Upper lobe of left lung (tissue), 6 donors: ENCODE data around the gene SPINT3. TPM values are rescaled to one million over a fixed set of nuclear protein-coding genes. Genes with fewer than 3 reads are reported as not detected.

Experiments
- ATAC-seq, 2 donors: fragments of 200-7000 bp; cut with Tn5 transposase; one replicate each; pipeline ENCODE4 v1.9.1; 2022; ENCODE audit warnings: mild to moderate bottlenecking in 2 of 2, moderate library complexity in 2 of 2; ENCODE audit not compliant: low FRiP score in 2 of 2
- DNase-seq, 2 donors: peaks; one replicate each; pipeline ENCODE4 v3.0.0-alpha.2; 2019 to 2020
- H3K27ac ChIP-seq, 4 donors: fragments of 200-600 bp; sonication (generic); one replicate each; pipeline ENCODE4 v1.5.1; 2016 to 2019
- H3K27me3 ChIP-seq, 4 donors: fragments of 200-600 bp; sonication (generic); one replicate each; pipeline ENCODE4 v1.5.1; 2017 to 2019
- H3K36me3 ChIP-seq, 4 donors: fragments of 200-600 bp; sonication (generic); one replicate each; pipeline ENCODE4 v1.5.1; 2016 to 2019
- H3K4me1 ChIP-seq, 4 donors: fragments of 200-600 bp; sonication (generic); one replicate each; pipeline ENCODE4 v1.5.1; 2018 to 2019
- H3K4me3 ChIP-seq, 4 donors: fragments of 200-600 bp; sonication (generic); one replicate each; pipeline ENCODE4 v1.5.1; 2017 to 2019; ENCODE audit warnings: mild to moderate bottlenecking in 2 of 4, moderate library complexity in 1 of 4
- H3K9me3 ChIP-seq, 4 donors: fragments of 200-600 bp; sonication (generic); one replicate each; pipeline ENCODE4 v1.5.1; 2018 to 2019
- EP300 ChIP-seq, 4 donors: sonication (generic); formaldehyde crosslinking; IDR thresholded peaks; one replicate each; pipeline ENCODE4 v1.5.1; 2017; ENCODE audit warnings: antibody characterized with exemption in 4 of 4, control low read depth in 2 of 4
- POLR2A ChIP-seq, 4 donors: fragments of 450-650 bp; IDR thresholded peaks; one replicate each; pipeline ENCODE4 v1.5.1; 2016 to 2017; ENCODE audit warnings: antibody characterized with exemption in 4 of 4, mild to moderate bottlenecking in 2 of 4
- POLR2AphosphoS5 ChIP-seq, 2 donors: sonication (generic); formaldehyde crosslinking; IDR thresholded peaks; one replicate each; pipeline ENCODE4 v1.5.1; 2017; ENCODE audit warnings: antibody characterized with exemption in 2 of 2
- WGBS, 2 donors: methylation state at CpG; one replicate each; pipeline ENCODE4 v1.1.5; 2017 to 2018; 5-methylcytosine and 5-hydroxymethylcytosine counted together
- small RNA-seq, 4 donors: library from RNA; depleted of rRNA; stranded (forward); fragments of <200 nt; gene quantifications; one replicate each; pipeline ENCODE3, GENCODE V24; 2016
- total RNA-seq, 6 donors: library from RNA; depleted of rRNA in 4 of 6; stranded (reverse); fragments of >200 nt in 4 of 6; gene quantifications; one replicate each; pipeline versions ENCODE4 v1.1.0 to v1.2.1, GENCODE V29; 2016 to 2021
- TF ChIP-seq, protein P1 (sequence below), 6 experiments: fragments of 450-650 bp in 4 of 6; fragments of 200-600 bp in 2 of 6; sonication (generic) in 2 of 6; IDR thresholded peaks; one replicate each; pipeline ENCODE4 v1.5.1; 2016 to 2019; ENCODE audit warnings: antibody characterized with exemption in 6 of 6
- donor health status: DM: no; HTN: no; CAD: no; lungs with moderate emphysema.
- donor health status: DM: no; HTN: yes; CAD: no; lungs with severe emphysema.

The SPINT3 gene
- total RNA-seq, 6 donors from 2014 or later, result not detected

DNA sequence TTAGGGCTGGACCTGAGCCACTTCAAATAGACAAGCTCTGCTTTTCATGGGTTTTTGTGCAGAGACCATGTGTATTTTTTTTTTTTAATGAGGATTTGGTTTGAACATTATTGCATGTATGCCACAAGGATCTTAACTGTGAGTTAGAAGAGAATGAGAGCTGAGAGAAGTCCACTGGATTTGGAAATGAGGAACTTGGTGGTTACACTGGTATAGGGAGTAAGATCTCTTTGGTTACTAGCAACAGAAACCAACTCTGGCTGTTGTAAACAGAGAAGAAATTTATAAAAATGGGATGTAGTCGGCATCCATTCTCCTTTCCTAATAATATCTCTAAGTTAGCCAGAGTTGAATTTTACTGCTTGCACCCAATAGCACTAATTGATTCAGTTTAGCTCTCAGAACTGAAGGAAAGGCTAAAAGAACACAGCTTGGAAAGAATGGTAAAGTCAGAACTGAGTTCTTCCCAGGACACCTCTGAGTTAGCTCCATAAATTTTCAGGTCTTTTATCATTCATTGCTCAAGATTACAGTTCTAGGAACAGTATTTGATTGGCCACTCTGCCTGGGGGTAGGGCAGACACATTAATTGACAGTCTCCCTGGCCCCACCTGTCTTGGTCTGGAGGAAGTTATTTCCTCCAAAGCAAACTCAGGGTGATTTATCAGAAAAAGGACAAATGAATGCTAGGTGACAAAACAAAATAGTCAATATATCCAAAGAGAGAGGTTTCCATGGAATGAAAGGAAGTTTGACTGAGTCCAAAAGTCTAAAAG, 49.7 kb downstream of the SPINT3 start:
- Histone ChIP-seq H3K4me3 (no peak overlapping the region), H3K4me1 (peaks cover 15 to 27% (median 18%) of the 10 kb centered on the region in 4 donors), H3K9me3 (no peaks in the 10 kb centered on the region), H3K36me3 (no peaks in the 10 kb centered on the region), H3K27ac (no peak overlapping the region), H3K27me3 (peaks cover 0 to 11% (median 5%) of the 10 kb centered on the region in 4 donors)
- WGBS, 2 donors, result 46 to 66% methylated on average over 1 of the region's 1 CpG
- TF ChIP-seq, protein P1, sequence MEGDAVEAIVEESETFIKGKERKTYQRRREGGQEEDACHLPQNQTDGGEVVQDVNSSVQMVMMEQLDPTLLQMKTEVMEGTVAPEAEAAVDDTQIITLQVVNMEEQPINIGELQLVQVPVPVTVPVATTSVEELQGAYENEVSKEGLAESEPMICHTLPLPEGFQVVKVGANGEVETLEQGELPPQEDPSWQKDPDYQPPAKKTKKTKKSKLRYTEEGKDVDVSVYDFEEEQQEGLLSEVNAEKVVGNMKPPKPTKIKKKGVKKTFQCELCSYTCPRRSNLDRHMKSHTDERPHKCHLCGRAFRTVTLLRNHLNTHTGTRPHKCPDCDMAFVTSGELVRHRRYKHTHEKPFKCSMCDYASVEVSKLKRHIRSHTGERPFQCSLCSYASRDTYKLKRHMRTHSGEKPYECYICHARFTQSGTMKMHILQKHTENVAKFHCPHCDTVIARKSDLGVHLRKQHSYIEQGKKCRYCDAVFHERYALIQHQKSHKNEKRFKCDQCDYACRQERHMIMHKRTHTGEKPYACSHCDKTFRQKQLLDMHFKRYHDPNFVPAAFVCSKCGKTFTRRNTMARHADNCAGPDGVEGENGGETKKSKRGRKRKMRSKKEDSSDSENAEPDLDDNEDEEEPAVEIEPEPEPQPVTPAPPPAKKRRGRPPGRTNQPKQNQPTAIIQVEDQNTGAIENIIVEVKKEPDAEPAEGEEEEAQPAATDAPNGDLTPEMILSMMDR (IDR thresholded peaks at IDR 0.05), result no peak
- no peak for TF ChIP-seq EP300 (IDR thresholded peaks at IDR 0.05)
- TF ChIP-seq POLR2A (IDR thresholded peaks at IDR 0.05), result no peak
- TF ChIP-seq POLR2AphosphoS5 (IDR thresholded peaks at IDR 0.05), result no peak
- DNase-seq, result no peak
- ATAC-seq, result no peak

DNA sequence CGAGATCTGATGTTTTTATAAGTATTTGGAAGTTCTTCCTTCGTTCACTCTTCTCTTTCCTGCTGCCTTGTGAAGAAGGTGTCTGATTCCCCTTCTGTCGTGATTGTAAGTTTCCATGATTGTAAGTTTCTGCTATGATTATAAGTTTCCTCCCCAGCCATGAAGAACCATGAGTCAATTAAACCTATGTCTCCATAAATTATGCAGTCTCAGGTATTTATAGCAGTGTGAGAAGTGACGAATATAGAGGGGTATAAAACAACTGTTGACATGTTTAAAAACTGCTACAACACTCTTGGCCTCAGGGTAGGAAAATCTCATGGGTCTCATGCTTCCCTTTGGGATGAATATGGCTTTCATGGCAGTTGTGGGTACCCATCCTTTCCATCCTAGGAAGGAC, 51.7 kb downstream of the SPINT3 start:
- Histone ChIP-seq H3K4me1 (peaks cover 0 to 12% (median 0%) of the 10 kb centered on the region in 4 donors), H3K9me3 (no peaks in the 10 kb centered on the region), H3K27me3 (no peaks in the 10 kb centered on the region), H3K4me3 (no peak overlapping the region), H3K27ac (no peak overlapping the region), H3K36me3 (no peaks in the 10 kb centered on the region)
- no peak for TF ChIP-seq POLR2AphosphoS5 (IDR thresholded peaks at IDR 0.05)
- no peak for TF ChIP-seq POLR2A (IDR thresholded peaks at IDR 0.05)
- TF ChIP-seq, protein P1 (IDR thresholded peaks at IDR 0.05), result no peak
- DNase-seq (no peak), ATAC-seq (no peak)
- WGBS, 2 donors, result 67 to 87% methylated on average over 4 of the region's 4 CpGs

DNA sequence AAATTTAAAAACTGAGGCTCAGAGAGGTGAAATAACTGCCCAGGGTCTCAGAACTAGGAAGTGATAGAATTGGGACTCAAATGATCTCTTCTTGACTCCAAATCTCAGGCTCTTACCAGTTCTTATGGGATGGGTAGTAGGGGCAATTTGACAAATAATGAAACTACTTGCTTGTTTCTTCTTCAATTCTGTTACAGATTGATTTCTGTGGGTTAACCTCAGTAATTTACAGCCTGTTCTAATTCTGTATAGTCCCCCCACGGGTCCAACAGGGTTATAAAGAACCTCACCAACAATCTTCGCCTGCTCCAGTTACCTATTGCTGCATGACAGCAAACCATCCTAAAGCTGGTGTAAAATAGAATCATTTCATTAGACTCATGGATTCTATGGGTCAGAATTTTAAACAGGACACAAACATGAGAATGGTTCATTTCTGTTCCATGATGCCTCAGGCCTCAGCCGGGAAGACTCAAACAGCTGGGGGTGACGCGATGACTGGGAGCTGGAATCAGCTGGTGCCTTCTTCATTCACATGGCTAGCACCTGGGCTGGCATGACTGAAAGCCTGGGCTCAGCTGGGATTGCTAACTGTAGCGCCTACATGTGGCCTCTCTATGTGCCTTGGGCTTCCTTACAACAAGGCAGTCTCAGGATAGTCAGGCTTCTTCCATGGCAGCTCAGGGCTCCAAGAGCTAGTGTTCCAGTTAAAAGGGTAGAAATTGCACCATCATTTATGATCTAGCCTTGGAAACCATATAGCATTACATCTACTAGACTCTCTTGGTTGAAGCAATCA, 52.5 kb downstream of the SPINT3 start:
- Histone ChIP-seq H3K36me3 (no peaks in the 10 kb centered on the region), H3K4me1 (peaks cover 0 to 7% (median 0%) of the 10 kb centered on the region in 4 donors), H3K9me3 (no peaks in the 10 kb centered on the region), H3K27ac (no peak overlapping the region), H3K4me3 (no peak overlapping the region), H3K27me3 (no peaks in the 10 kb centered on the region)
- no peak for TF ChIP-seq POLR2A (IDR thresholded peaks at IDR 0.05)
- TF ChIP-seq, protein P1 (IDR thresholded peaks at IDR 0.05), result no peak
- no peak for TF ChIP-seq POLR2AphosphoS5 (IDR thresholded peaks at IDR 0.05)
- TF ChIP-seq EP300 (IDR thresholded peaks at IDR 0.05), result no peak
- DNase-seq, result no peak
- no peak for ATAC-seq
- 86 to 87% methylated on average over 6 of the region's 6 CpGs for WGBS, 2 donors

Small RNA genes within 50 kb of the gene (small RNA-seq; reads per million reads assigned to genes)
- gene AL031663.1 (0 reads per million in 4 donors), gene HSPD1P21 (0 reads per million in 4 donors), gene RNA5SP485 (0 reads per million in 4 donors)

Other genes starting within 250 kb of the SPINT3 start
- gene RBPJL, start 208.8 kb downstream of the SPINT3 start, total RNA-seq, result under 1 TPM in 2 of 6 donors, not detected in 4; 0.09 to 0.13 TPM
- gene MATN4, start 207.3 kb downstream of the SPINT3 start, total RNA-seq, result under 1 TPM in 2 of 6 donors, not detected in 4; 0.30 to 0.44 TPM
- 100 to 1,000 TPM; 178 to 568 (median 291) TPM for gene SDC4, start 167.2 kb downstream of the SPINT3 start, total RNA-seq
- gene SYS1, start 152.5 kb downstream of the SPINT3 start, total RNA-seq, result 10 to 100 TPM; 31.0 to 61.4 (median 50.7) TPM
- not detected for gene TP53TG5, start 137.3 kb downstream of the SPINT3 start, total RNA-seq
- gene DBNDD2, start 107.3 kb downstream of the SPINT3 start, total RNA-seq, result 10 to 100 TPM; 30.4 to 75.4 (median 52.8) TPM
- gene PIGT, start 99.5 kb downstream of the SPINT3 start, total RNA-seq, result 10 to 100 TPM; 49.9 to 86.3 (median 63.0) TPM
- 100 to 1,000 TPM in 5 of 6 donors, 10 to 100 TPM in 1; 91.7 to 163 (median 135) TPM for gene WFDC2, start 45.9 kb downstream of the SPINT3 start, total RNA-seq
- gene WFDC6, start 23.9 kb upstream of the SPINT3 start, total RNA-seq, result 1 to 10 TPM in 2 of 6 donors, not detected in 4; 1.6 to 1.8 TPM
- 1 to 10 TPM in 1 of 6 donors, under 1 TPM in 2, not detected in 3; 0.15 to 3.7 (median 0.47) TPM for gene EPPIN, start 31.8 kb upstream of the SPINT3 start, total RNA-seq
- gene WFDC8, start 63.7 kb upstream of the SPINT3 start, total RNA-seq, result not detected
- gene WFDC10A, start 114.1 kb upstream of the SPINT3 start, total RNA-seq, result not detected
- gene WFDC9, start 115.7 kb upstream of the SPINT3 start, total RNA-seq, result not detected
- gene WFDC11, start 154.6 kb upstream of the SPINT3 start, total RNA-seq, result not detected
- gene WFDC13, start 186.4 kb upstream of the SPINT3 start, total RNA-seq, result not detected
- gene WFDC10B, start 189.4 kb upstream of the SPINT3 start, total RNA-seq, result 1 to 10 TPM in 4 of 6 donors, not detected in 2; 1.1 to 9.4 (median 1.6) TPM
- not detected for gene SPINT4, start 206.7 kb upstream of the SPINT3 start, total RNA-seq